GM13976 (cell line): Measurements from ENCODE around the gene CEP112.
"Not testable (repeated sequence)": the region's sequence is repeated elsewhere in the genome, so short reads cannot be mapped to it uniquely, and the experiment has no call there.

Experiments
- DNase-seq: peaks from one replicate; pipeline ENCODE4 v3.0.0; 2012; ENCODE audit warnings: low spot score
- in situ Hi-C: fragments of 300-500 bp; cut with MboI; formaldehyde crosslinking; loops from one replicate; pipeline ENCODE4 v1.12.0; 2022; ENCODE audit warnings: low sequenced_read_pairs, mixed read lengths, inconsistent platforms; ENCODE audit not compliant: unreplicated experiment
- TF ChIP-seq, protein P1 (sequence below): IDR thresholded peaks from 2 replicates; pipeline ENCODE4 v1.5.1; 2012; ENCODE audit warnings: borderline replicate concordance, mild to moderate bottlenecking; ENCODE audit not compliant: insufficient read depth; ENCODE audit errors: extremely low read depth, missing control alignments, control extremely low read depth

CEP112 gene

DNA sequence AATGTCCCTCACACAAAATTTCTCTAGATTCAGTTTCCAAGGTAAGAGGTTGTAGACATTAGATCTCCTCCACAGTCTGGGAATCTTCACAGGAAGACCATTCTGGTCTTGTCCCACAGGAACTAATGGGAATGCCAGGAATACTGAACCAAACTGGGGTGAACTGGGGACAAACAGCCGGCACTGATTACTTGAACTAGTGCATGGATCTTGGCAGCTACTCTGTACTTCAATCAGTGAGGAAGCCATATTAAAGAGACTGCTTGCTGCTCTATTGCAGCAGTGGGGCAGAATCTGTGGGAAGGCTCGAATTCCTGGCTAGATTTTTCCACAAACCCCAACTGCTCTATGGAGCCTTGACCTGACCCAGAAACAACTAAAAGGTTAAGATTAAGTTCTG lies 361.6 kb downstream of the CEP112 start:
- TF ChIP-seq, protein P1, sequence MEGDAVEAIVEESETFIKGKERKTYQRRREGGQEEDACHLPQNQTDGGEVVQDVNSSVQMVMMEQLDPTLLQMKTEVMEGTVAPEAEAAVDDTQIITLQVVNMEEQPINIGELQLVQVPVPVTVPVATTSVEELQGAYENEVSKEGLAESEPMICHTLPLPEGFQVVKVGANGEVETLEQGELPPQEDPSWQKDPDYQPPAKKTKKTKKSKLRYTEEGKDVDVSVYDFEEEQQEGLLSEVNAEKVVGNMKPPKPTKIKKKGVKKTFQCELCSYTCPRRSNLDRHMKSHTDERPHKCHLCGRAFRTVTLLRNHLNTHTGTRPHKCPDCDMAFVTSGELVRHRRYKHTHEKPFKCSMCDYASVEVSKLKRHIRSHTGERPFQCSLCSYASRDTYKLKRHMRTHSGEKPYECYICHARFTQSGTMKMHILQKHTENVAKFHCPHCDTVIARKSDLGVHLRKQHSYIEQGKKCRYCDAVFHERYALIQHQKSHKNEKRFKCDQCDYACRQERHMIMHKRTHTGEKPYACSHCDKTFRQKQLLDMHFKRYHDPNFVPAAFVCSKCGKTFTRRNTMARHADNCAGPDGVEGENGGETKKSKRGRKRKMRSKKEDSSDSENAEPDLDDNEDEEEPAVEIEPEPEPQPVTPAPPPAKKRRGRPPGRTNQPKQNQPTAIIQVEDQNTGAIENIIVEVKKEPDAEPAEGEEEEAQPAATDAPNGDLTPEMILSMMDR, result no peak
- DNase-seq, result no peak
- in situ Hi-C loops, result no loop called here

DNA sequence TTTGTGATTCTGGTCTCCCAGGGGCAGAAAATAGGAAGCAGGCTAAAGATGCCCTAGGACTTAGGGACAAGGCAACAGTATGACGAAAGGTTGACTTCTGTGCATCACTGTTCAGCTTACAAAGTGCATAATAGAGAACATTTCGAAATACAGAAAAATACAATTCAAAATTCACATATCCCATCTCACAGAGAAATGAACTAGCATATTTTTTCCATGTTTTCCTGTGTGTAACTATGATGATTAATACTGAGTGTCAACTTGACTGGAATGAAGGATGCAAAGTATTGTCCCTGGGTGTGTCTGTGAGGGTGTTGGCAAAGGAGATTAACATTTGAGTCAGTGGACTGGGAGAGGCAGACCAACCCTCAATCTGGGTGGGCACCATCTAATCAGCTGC lies 365.4 kb downstream of the CEP112 start:
- in situ Hi-C loops, DNase-seq: not testable (repeated sequence)

DNA sequence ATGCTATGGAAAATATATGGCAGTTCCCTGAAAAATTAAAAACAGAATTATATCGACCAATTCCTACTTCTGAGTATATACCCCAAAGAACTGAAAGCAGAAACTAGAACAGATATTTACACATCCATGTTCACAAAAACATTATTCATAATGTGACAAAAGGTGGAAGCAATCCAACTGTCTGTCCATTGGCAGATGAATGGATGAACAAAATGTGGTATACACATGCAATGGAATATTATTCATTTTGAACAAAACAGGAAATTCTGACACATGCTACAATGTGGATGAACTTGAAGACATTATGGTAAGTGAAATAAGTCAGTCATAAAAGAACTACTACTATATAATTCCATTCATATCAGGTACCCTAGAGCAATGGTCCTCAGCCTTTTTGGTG lies 367.0 kb downstream of the CEP112 start:
- in situ Hi-C loops, result no loop called here
- TF ChIP-seq, protein P1, result no peak
- no peak for DNase-seq

DNA sequence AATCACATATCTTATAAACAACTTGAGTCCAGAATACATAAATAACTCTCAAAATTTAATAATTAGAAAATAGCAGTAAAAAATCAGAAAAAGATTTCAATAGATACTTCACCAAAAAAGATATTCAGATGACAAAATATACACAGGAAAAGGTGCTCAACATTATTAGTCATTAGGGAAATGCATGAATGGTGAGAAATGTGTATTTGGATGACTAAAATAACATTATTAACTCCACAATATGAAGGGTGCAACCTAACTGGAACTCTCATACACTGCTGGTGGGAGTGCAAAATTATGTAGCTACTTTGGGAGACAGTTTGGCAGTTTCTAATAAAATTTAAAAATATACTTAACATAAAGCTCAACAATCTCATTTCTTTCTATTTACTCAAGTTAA lies 368.2 kb downstream of the CEP112 start:
- TF ChIP-seq, protein P1, result no peak
- in situ Hi-C loops, result no loop called here
- DNase-seq, result no peak

DNA sequence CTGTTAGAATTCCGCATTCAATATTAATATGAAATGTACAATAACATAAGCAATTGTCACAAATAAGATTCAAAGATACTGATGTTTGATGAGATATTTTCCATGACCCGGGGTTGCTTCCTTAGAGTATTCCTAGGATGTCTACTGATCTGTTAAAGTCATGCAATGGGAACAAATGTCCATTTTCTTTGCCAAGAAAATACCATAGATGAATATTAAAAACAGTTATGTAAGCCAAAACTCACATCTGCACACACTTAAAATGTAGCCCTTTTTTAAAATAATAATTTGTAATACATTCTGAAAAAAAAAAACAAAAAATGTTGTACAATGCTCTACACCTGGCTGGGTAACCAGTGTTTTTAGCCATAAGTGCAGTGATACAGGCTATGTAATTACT lies 371.1 kb downstream of the CEP112 start:
- TF ChIP-seq, protein P1, result no peak
- in situ Hi-C loops, result no loop called here
- DNase-seq, result no peak

DNA sequence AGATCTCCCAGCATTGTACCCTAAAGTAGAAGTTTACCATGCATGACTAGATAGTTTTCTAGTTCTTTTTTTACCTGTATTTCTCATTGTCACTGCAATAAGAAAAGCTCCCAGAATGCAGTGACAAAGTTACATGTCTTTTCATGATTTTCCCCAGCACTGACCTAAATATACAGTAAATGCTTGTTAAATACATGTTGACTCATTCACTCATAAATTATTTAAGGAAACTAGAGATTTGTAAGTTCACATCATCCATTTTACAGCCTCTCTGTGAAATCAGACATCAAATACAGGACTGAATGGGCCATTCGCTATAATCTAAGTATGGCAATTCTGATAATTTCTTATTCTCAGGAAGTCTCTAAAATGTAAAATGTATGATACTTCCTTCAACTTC lies 371.6 kb downstream of the CEP112 start:
- DNase-seq, result no peak
- TF ChIP-seq, protein P1, result no peak
- in situ Hi-C loops, result no loop called here

DNA sequence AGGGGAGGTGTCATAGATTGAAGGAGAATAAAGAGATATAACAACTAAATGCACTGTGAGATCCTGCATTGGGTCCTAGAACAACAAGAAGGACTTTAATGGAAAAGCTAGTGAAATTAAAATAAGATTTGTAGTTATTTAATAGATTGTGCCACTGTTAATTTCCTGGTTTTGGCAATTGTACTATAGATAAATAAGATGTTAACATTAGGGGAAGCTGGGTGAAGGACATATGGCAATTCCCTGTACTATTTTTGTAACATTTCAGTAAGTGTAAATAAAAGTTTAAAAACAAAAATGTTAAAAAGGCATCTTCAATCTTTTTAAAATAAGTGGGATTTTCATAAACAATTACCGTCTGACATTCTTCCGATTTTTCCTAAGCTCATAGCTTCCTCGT lies 372.1 kb downstream of the CEP112 start:
- in situ Hi-C loops, result no loop called here
- DNase-seq, result no peak
- TF ChIP-seq, protein P1, result no peak
